ENCODE results near the gene NRG2.

The NRG2 gene

GRCh38 chr5:139836469-139837208 is 206.5 kb downstream of the NRG2 start:
- no peak for DNase-seq (ENCODE audit: low read depth)

DNA sequence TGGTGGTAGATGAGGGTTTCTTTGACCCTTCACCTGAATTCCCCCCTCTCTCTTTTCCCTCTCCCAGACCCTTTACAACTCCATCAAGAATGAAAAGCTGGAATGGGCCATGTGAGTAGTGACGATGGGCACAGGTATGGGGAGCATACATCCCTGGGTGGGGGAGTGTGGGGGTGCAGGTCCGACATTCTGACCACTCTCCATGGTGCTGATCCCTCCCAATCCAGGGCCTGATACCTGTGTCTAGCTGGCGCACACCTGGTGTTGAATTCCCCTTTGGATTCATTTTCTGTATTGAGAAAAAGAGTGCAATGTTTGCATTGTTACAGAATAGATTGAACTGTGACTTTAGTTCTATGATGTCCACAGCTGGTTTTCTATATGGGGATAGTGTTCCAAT is 207.4 kb downstream of the NRG2 start:
- DNase-seq (ENCODE audit: low read depth): no peak

GRCh38 chr5:139833525-139833924 is 209.6 kb downstream of the NRG2 start:
- DNase-seq (ENCODE audit: low read depth): no peak

DNA sequence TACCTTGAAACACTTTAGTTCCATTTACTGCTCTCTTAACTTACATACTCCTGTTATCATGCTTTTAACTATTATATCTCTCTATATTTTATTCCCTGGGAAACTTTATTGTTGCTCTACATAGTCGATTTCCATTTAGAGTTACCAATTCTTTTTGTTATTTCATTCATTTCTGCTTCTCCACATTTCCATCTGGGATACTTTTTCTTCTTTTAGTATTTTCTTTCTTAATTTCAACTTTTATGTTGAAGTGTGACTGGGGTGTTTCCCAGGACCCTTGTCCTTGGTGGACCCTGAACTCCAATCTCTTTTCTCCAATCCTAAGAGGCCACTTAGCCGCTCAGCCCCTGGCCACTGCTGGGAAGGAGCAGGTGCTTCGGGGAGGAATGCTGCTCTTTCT is 211.5 kb downstream of the NRG2 start:
- DNase-seq (ENCODE audit: low read depth): no peak

DNA sequence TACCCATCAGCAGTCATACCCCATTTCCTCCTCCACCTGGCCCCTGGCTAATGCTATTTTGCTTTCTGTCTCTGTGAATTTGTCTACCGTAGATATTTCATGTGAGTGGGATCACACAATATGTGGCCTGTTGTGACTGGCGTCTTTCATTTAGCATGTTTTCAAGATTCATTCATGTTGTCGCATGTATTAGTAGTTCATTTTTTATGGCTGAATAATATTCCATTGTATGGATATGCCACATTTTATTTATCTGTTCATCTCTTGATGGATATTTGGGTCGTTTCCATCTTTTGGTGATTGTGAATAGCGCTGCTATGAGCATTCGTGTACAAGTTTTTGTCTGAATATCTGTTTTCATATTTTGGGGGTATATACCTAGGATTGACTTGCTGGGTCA is 213.6 kb downstream of the NRG2 start:
- no peak for DNase-seq (ENCODE audit: low read depth)

DNA sequence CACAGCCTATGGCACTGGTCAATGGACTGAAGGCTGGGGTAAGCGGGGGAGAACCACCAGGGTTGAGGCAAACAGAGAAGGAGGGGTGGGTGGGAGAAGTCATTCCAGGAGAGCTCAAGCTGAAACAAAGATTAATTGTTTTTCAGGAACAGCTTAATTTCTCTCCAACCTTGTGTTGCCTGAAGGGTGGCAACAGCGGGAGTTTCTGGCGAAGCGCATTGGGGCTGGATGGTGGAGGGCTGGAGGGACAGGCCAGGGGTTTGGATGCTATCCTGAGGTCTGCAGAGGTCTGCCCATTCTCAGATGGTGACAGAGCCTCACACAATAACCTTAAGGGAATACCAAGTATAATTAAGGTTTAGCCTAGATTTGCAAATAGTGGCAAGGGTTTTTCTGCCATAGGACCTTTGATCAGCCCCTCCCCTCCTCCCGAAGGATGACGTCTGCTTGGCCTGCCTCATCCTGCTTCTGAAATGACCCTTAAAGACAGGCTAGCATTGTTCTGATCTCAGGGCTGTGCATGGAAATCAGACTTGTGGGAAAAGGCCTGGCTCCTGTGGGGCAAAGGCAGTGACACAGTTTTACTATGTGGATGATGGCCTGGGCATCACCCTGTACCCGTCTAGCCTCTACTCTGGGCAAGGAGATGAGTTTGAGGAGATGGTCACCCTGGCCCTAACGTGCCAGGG is 214.7 kb downstream of the NRG2 start:
- DNase-seq (ENCODE audit: low read depth): no peak

- no peak for DNase-seq (ENCODE audit: low read depth)
These were observed 217.4 kb downstream of the NRG2 start for GRCh38 chr5:139825690-139826089.

GRCh38 chr5:139823757-139824355 is 219.2 kb downstream of the NRG2 start:
- no peak for DNase-seq (ENCODE audit: low read depth)

GRCh38 chr5:139822553-139823425 is 220.3 kb downstream of the NRG2 start:
- DNase-seq (ENCODE audit: low read depth): no peak

DNA sequence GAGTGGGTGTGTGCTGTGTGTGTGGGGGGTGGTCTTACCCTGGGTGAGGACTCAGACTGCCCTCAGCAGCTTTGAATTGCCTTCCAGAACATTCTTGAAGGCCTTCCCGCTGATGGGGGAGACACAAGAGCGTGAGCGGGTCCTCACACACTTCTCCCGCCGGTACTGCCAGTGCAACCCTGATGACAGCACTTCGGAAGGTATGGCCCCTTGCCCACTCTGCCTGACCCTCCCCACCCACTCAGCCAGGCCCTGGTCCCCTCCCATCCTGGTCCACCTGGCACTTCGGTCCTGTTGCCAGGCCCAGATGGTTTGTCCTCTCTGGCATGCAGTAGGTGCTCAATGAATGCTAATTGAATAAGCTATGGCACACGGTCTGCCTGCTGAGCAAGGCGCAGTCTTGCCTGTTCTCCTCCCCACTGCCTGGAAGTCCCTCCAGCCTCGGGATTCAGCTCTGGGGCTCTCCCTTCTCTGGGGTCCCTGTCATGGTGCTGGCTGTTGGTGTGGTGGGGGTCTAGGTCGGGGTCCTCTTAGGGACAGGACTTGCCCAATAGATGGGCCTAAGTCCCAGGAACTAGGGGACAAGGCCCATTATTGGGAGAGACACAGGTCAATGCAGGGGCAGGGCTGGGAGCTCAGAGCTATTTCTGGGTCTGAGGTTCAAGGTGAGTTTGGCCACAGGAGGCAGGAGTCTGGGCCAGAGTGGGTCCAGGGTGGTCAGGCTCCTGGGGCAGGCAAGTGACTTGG is 221.1 kb downstream of the NRG2 start:
- DNase-seq (ENCODE audit: low read depth): no peak

DNA sequence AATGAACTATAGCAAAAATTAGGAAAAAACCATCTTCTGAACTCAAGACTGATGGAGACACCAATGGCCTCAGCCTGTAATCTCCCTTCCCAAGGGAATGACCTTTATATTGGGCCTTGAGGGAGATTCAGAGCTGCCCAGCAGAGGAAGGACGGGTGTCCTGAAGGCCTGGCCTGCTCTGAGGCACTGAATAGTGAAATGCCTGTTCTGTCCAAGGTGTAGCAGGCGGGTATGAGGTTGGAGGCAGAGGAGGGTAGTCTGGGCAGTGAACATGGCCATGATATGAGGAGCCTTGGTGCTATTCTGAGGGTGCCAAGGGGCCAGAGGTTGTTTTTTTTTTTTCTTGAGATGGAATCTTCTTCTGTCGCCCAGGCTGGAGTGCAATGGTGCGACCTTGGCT is 222.5 kb downstream of the NRG2 start:
- DNase-seq (ENCODE audit: low read depth): no peak

DNA sequence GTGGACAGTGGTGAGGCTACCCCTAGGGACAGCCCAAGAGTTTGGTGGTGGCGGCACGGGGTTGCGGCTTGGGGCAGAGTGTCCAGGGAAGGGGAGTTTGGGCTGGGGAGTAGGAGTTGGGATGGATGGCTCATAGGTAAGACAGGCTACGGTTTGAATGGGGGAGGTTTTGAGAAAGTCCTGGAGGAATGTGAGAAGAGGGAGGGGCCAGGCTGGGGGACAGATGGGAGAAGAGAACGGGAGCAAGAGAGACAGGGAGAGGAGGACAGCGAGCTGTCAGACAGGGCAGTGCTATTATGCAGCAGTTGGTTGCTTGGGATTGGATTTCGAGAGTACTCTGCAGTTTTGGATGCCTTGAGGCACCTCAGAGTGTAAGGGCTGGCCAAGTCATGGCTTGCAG is 223.0 kb downstream of the NRG2 start:
- DNase-seq (ENCODE audit: low read depth): no peak

DNA sequence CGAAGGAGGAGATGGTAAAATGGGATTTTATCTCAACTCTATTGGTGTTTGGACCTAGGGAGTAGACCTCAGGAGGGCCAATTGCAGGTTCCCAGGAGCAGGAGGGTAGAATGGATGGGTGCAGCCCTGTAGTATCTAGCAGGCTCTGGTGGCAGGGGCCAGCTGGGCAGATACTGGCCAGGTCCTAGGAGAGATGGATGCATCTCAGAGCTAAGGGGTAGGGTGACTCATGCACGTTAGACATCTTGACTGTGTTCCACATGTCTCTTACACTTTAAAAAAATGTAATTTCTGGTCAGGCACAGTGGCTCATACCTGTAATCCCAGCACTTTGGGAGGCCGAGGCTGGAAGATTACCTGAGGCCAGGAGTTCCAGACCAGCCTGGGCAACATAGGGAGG is 225.1 kb downstream of the NRG2 start:
- no peak for DNase-seq (ENCODE audit: low read depth)

GRCh38 chr5:139817362-139817761 is 225.7 kb downstream of the NRG2 start:
- no peak for DNase-seq (ENCODE audit: low read depth)

- no peak for DNase-seq (ENCODE audit: low read depth)
These were observed 226.5 kb downstream of the NRG2 start for GRCh38 chr5:139816566-139816965.

DNA sequence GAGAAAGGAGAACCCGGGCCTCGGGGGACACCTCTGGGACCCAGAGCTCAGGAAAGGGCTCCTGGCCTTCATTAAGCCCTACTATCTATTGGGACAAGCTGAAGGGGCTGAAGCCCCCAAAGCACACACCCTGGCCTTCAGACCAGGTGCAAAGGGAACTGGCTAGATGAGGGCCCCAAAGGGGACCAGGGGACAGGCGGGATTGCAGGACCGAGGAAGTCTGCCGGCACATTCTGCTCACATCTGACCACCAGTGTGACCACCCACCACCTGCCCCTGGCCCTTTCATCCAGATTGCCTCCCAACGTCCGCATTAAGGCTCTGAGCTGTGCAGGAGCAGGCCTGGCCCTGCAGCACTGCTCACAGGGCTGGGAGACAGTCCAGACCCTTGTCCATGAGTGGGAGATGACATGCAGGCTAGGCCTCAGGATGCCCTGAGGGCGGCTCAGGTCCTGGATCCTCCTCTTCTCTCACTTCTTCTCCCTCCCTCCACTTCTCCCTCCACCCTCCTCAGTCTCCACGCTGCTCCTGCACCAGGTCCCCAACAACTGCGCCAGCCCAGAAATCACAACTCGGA is 228.3 kb downstream of the NRG2 start:
- DNase-seq (ENCODE audit: low read depth): no peak

- DNase-seq (ENCODE audit: low read depth): no peak
These were observed 228.9 kb downstream of the NRG2 start for GRCh38 chr5:139814191-139814601.

DNA sequence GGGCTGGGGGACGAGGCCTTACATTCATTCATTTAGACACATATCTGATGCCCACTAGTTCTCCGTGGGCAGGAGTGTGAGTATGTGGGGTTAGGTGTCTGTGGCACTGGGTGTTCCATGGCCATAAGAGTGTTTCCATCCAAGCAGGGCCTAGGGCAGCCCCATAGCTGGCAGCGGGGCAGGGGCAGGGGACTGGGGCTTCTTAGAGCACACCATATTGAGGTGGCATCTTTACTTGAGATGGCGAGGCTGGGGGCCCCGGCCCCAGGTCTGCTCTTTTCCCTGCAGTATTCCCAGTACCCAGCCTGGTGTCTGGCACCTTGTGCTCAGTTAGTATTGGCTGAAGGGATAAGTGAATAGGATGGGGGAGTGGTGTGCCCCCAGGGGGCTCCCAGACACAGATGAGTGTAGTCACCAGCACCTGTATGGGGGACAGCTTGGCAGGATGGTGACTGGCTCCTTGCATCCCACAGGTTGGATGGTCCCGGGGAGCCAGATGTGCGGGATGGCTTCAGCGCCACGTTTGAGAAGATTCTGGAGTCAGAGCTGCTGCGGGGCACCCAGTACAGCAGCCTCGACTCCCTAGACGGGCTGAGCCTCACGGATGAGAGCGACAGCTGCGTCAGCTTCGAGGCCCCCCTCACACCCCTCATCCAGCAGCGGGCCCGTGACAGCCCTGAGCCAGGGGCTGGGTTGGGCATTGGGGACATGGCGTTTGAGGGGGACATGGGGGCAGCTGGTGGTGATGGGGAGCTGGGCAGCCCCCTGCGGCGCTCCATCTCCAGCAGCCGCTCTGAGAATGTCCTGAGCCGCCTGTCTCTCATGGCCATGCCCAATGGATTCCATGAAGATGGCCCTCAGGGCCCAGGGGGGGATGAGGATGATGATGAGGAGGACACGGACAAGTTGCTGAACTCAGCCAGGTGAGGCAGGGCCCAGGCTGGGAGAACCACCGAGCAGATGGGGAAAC is 230.0 kb downstream of the NRG2 start:
- DNase-seq (ENCODE audit: low read depth): no peak

DNA sequence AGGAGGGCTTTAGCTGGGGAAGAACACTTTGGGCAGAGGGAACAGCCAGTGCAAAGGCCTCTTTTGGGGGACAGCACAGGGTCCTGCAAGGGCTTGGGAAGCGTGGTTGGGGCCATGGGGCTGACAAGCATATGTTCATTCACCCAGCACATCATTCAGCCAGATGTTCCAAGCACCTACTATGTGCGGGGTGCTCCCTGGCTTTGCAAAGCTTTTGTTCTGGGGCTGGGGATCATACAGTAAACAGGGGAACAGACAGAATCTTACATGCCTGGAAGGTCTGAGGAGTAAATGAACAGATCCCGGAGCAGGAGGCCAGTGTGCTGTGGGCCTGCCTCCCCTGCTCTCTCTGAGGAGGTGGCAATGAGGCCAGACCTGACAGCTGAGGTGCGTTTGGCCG is 230.8 kb downstream of the NRG2 start:
- no peak for DNase-seq (ENCODE audit: low read depth)

- no peak for DNase-seq (ENCODE audit: low read depth)
These were observed 231.9 kb downstream of the NRG2 start for GRCh38 chr5:139811274-139811607.
